Lung (tissue), 12 donors: ENCODE measurements around the gene CMPK1. TPM values are rescaled to one million over a fixed set of nuclear protein-coding genes. Genes with fewer than 3 reads are reported as not detected.
"Not testable (repeated sequence)": the region's sequence is repeated elsewhere in the genome, so short reads cannot be mapped to it uniquely, and the experiment has no call there.

Source experiments
- ATAC-seq: fragments of 200-7000 bp; cut with Tn5 transposase; one replicate; pipeline ENCODE4 v1.9.1; 2020; ENCODE audit warnings: moderate number of reproducible peaks; ENCODE audit not compliant: insufficient read depth, low FRiP score
- DNase-seq, 3 donors: peaks; one replicate each; pipeline ENCODE4 v3.0.0-alpha.2; 2013 to 2017
- H3K27ac ChIP-seq, 2 donors: one replicate each; pipeline ENCODE4 v1.5.1; 2013; ENCODE audit warnings: mild to moderate bottlenecking in 2 of 2, moderate library complexity in 2 of 2, control low read depth in 1 of 2, inconsistent platforms in 1 of 2, low read depth in 1 of 2, low read length in 1 of 2
- H3K27me3 ChIP-seq, 3 donors: one replicate each; pipeline ENCODE4 v1.5.1; 2013; ENCODE audit warnings: low read length in 2 of 3; ENCODE audit not compliant: control insufficient read depth in 3 of 3, insufficient read depth in 3 of 3
- H3K36me3 ChIP-seq, 4 donors: one replicate each; pipeline ENCODE4 v1.5.1; 2013; ENCODE audit warnings: low read length in 4 of 4, mild to moderate bottlenecking in 1 of 4, moderate library complexity in 1 of 4; ENCODE audit not compliant: control insufficient read depth in 4 of 4, insufficient read depth in 4 of 4
- H3K4me1 ChIP-seq, 5 donors: one replicate each; pipeline ENCODE4 v1.5.1; 2013; ENCODE audit warnings: low read length in 5 of 5, mild to moderate bottlenecking in 2 of 5, moderate library complexity in 1 of 5; ENCODE audit not compliant: control insufficient read depth in 5 of 5, insufficient read depth in 5 of 5
- H3K4me3 ChIP-seq: one replicate; pipeline ENCODE4 v1.5.1; 2013; ENCODE audit warnings: mild to moderate bottlenecking, control low read depth, moderate library complexity
- H3K9ac ChIP-seq, 2 donors: one replicate each; pipeline ENCODE4 v1.5.1; 2013; ENCODE audit warnings: low read length in 2 of 2, control low read depth in 1 of 2; ENCODE audit not compliant: insufficient read depth in 1 of 2
- H3K9me3 ChIP-seq, 4 donors: one replicate each; pipeline ENCODE4 v1.5.1; 2013; ENCODE audit warnings: low read length in 3 of 4, mild to moderate bottlenecking in 1 of 4, moderate library complexity in 1 of 4; ENCODE audit not compliant: control insufficient read depth in 4 of 4, insufficient read depth in 3 of 4
- WGBS, 2 donors: extraction: QIAGEN DNeasy Blood & Tissue Kit; methylation state at CpG; one replicate each; pipeline ENCODE4 v1.1.7; 2013; 5-methylcytosine and 5-hydroxymethylcytosine counted together
- polyA plus RNA-seq, 2 donors: library from polyadenylated mRNA; stranded (reverse); fragments of 200-250 nt; gene quantifications; one replicate each; pipeline ENCODE4 v1.2.1, GENCODE V29; 2013
- total RNA-seq, 2 donors: library from RNA; depleted of rRNA in 1 of 2; stranded (reverse); fragments of >200 nt in 1 of 2; gene quantifications; one replicate each; pipeline ENCODE4 v1.2.1, GENCODE V29; 2014 to 2021
- TF ChIP-seq, protein P1 (sequence below): IDR thresholded peaks from 2 replicates; pipeline ENCODE4 v1.5.1; 2012; ENCODE audit warnings: mild to moderate bottlenecking; ENCODE audit errors: control extremely low read depth, extremely low read depth
- donor health status: control.
- donor health status: control.
- donor health status: Bipolar disorder and iron deficiency.
- donor health status: healthy.
- donor health status: DM: yes; HTN: yes; CAD: no.

CMPK1 gene
- total and polyA plus RNA-seq, 4 donors: 63.9 to 106 (median 85.3) TPM

- DNase-seq: no peak
- Histone ChIP-seq H3K9ac (peak overlapping the region in 1 of 2 donors; percentile 55), H3K36me3 (peaks cover 0 to 3% (median under 1%) of the 10 kb centered on the region in 4 donors), H3K9me3 (no peaks in the 10 kb centered on the region), H3K4me1 (peaks cover 0 to 9% (median 1%) of the 10 kb centered on the region in 5 donors), H3K4me3 (no peak overlapping the region), H3K27me3 (no peaks in the 10 kb centered on the region), H3K27ac (no peak overlapping the region)
- TF ChIP-seq, protein P1, sequence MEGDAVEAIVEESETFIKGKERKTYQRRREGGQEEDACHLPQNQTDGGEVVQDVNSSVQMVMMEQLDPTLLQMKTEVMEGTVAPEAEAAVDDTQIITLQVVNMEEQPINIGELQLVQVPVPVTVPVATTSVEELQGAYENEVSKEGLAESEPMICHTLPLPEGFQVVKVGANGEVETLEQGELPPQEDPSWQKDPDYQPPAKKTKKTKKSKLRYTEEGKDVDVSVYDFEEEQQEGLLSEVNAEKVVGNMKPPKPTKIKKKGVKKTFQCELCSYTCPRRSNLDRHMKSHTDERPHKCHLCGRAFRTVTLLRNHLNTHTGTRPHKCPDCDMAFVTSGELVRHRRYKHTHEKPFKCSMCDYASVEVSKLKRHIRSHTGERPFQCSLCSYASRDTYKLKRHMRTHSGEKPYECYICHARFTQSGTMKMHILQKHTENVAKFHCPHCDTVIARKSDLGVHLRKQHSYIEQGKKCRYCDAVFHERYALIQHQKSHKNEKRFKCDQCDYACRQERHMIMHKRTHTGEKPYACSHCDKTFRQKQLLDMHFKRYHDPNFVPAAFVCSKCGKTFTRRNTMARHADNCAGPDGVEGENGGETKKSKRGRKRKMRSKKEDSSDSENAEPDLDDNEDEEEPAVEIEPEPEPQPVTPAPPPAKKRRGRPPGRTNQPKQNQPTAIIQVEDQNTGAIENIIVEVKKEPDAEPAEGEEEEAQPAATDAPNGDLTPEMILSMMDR: no peak
- ATAC-seq: no peak
Observed at GRCh38 chr1:47338249-47339077, 4.9 kb downstream of the CMPK1 start.

GRCh38 chr1:47340227-47340626 is 6.6 kb downstream of the CMPK1 start:
- Histone ChIP-seq H3K4me3 (no peak overlapping the region), H3K27me3 (no peaks in the 10 kb centered on the region), H3K36me3 (peaks cover 0 to 2% (median 0%) of the 10 kb centered on the region in 4 donors), H3K9ac (no peak overlapping the region), H3K27ac (no peak overlapping the region), H3K9me3 (no peaks in the 10 kb centered on the region), H3K4me1 (peaks cover 0 to 3% (median 1%) of the 10 kb centered on the region in 5 donors)
- WGBS, 2 donors: 69% methylated on average over 4 of the region's 4 CpGs
- ATAC-seq (no peak), DNase-seq (no peak)
- TF ChIP-seq, protein P1: no peak

GRCh38 chr1:47346979-47347378 is 13.4 kb downstream of the CMPK1 start:
- not testable (repeated sequence) for H3K27me3 ChIP-seq, DNase-seq, H3K36me3 ChIP-seq, H3K9ac ChIP-seq, H3K4me3 ChIP-seq, ATAC-seq, H3K9me3 ChIP-seq, H3K4me1 ChIP-seq, H3K27ac ChIP-seq
- 98 to 99% methylated on average over 5 of the region's 5 CpGs for WGBS, 2 donors

DNA sequence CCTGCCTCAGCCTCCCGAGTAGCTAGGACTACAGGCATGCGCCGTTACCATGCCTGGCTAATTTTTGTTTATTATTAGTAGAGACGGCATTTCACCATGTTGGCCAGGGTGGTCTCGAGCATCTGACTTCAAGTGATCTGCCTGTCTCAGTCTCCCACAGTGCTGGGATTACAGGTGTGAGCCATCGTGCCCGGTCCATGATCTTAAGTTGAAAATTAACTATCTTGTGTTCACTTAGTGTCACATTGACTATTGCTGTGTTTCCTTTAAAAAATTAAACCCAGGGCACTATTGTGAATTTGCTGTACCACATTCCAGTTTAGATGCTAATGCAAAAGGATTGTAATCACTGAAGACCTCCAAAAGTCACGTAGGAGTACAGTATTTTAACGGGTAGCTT is 14.1 kb downstream of the CMPK1 start:
- Histone ChIP-seq H3K4me1 (peaks cover 0 to 2% (median 0%) of the 10 kb centered on the region in 5 donors), H3K36me3 (peaks cover 0 to 8% (median 4%) of the 10 kb centered on the region in 4 donors), H3K9ac (no peak overlapping the region), H3K9me3 (no peaks in the 10 kb centered on the region), H3K4me3 (no peak overlapping the region), H3K27ac (no peak overlapping the region), H3K27me3 (no peaks in the 10 kb centered on the region)
- ATAC-seq (no peak), DNase-seq (no peak)
- 94 to 98% methylated on average over 9 of the region's 9 CpGs for WGBS, 2 donors
- TF ChIP-seq, protein P1: no peak
